Mesenteric fat pad (tissue), 1 donor: Measurements from ENCODE around the gene DMBT1. TPM values are rescaled to one million over a fixed set of nuclear protein-coding genes. Genes with fewer than 3 reads are reported as not detected.

Experiments
- DNase-seq: peaks from one replicate; pipeline ENCODE4 v3.0.0-alpha.2; 2020; ENCODE audit warnings: low spot score
- long read RNA-seq: library from polyadenylated mRNA; unstranded; transcript quantifications from one replicate; pipeline ENCODE4 v2.0.0, GENCODE V29; 2020
- total RNA-seq: library from RNA; stranded (reverse); fragmentation: NEBNext Ultra II Directional; extraction: Animal tissue kit (Norgen Biotek cat#: 25700); gene quantifications from one replicate; pipeline ENCODE4 v1.2.1, GENCODE V29; 2021
- donor health status: DM: yes; HTN: yes; CAD: no.

The DMBT1 gene
- total RNA-seq = 1.2 TPM
- long read RNA-seq, partial matches to known transcripts = 1 of 1 reads
- long read RNA-seq, other reads (novel, unspliced or antisense) = 0 of 1 reads

DNA sequence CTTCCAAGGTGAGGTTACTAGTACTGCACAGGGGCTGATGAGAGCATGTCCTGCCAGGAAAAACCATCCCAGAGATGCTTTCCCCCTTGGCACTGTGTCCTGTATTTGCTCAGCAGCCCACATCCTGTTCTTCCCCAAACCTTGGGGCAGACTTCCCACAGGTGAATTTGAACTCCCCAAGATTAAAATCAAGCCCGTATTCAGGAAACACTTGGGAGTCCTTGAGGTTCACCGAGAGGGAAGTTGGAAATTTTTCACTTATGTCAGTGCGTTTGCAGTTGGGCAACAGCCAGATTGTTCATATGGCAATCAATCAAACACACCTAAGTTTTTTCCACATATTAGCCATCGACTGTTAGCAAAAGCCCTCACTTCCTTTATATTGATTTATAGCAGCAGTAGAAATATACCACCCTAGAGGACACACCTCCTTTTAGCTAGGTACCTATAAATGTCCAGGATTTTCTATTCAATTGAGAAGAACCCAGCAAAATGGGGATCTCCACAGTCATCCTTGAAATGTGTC lies at the start of gene DMBT1:
Gene DMBT1, plus strand, starts transcription at position 476 of the 526 bp plus-strand sequence. Its CDS starts 17 bp downstream, at position 493.
- DNase-seq = no peak

GRCh38 chr10:122513053-122513452 lies 47.5 kb upstream of the DMBT1 start:
- no peak for DNase-seq

DNA sequence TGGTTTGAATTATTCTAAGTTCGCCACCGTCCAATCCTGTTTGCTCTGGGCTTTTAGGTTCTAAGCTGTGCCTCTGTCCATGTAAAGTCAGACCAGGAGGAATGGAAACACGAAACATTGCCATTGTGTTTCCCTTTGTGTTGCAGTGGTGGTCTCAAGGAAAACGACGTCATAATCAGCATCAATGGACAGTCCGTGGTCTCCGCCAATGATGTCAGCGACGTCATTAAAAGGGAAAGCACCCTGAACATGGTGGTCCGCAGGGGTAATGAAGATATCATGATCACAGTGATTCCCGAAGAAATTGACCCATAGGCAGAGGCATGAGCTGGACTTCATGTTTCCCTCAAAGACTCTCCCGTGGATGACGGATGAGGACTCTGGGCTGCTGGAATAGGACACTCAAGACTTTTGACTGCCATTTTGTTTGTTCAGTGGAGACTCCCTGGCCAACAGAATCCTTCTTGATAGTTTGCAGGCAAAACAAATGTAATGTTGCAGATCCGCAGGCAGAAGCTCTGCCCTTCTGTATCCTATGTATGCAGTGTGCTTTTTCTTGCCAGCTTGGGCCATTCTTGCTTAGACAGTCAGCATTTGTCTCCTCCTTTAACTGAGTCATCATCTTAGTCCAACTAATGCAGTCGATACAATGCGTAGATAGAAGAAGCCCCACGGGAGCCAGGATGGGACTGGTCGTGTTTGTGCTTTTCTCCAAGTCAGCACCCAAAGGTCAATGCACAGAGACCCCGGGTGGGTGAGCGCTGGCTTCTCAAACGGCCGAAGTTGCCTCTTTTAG lies 46.3 kb upstream of the DMBT1 start:
- DNase-seq = no peak

DNA sequence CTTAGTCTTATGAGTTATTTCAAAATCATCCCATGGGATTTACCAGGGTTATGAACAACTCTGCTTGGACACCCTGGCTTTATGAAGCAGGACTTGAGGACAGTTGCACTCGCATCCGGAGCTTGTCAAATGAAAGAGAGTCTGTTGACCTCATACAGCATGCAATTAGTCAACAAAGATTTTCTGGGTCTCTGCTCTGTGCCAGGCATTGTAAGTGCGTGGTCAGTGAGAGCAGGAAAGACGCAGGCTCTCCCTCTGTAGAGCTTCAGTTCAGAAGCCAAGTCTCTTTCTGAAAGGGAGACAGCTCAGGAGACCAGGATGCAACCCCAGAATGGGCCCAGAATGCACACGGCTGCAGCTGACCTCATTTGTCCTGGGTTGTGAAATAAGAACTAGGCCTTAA lies 45.5 kb upstream of the DMBT1 start:
- no peak for DNase-seq

GRCh38 chr10:122515588-122516231 lies 44.8 kb upstream of the DMBT1 start:
- no peak for DNase-seq

GRCh38 chr10:122516734-122517133 lies 43.8 kb upstream of the DMBT1 start:
- no peak for DNase-seq

- DNase-seq = no peak
Observed at GRCh38 chr10:122519144-122519543, 41.4 kb upstream of the DMBT1 start.

- DNase-seq = no peak
Observed at GRCh38 chr10:122519873-122520272, 40.7 kb upstream of the DMBT1 start.

- no peak for DNase-seq
Observed at GRCh38 chr10:122521011-122521410, 39.5 kb upstream of the DMBT1 start.

DNA sequence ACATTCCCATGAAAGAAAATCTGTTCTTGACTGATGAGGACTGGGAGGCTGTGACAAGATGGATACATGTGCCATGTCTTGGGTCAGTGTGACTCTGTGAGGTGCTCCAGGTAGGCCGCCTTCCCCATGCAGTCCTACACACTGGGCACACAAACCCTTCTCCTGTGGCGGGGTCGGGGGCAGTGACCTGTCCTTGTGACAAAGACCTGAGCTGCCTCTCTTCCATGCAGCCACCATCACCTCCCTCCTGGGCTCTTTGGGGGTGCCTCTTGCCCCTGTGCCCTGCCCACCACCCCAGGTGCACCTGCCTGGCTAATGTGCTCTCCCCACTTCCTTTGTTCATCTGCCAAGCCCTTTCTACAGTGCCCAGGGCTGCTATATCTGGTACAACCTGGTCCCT lies 35.7 kb upstream of the DMBT1 start:
- DNase-seq = no peak

DNA sequence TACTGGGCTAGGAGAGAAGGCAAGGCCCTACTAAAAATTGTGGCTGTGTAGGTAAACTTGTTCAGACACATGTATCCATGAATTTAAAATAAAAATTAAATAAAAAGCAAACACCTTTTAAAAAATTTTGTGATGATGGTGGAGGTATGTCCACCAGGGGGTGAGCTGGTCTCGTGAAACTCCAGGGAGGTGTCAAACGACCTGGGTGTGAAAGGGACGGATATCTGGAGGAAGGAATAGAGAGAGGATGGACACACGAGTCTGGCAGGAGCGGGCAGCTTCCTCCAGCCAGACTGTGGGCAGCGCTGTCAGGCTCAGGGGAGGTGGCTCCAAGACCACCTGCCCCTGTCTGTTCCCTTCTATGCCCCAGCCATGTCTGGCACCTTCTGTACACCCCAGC lies 34.8 kb upstream of the DMBT1 start:
- DNase-seq = no peak

GRCh38 chr10:122526892-122527291 lies 33.7 kb upstream of the DMBT1 start:
- no peak for DNase-seq

- no peak for DNase-seq
Observed at GRCh38 chr10:122530177-122530576, 30.4 kb upstream of the DMBT1 start.

DNA sequence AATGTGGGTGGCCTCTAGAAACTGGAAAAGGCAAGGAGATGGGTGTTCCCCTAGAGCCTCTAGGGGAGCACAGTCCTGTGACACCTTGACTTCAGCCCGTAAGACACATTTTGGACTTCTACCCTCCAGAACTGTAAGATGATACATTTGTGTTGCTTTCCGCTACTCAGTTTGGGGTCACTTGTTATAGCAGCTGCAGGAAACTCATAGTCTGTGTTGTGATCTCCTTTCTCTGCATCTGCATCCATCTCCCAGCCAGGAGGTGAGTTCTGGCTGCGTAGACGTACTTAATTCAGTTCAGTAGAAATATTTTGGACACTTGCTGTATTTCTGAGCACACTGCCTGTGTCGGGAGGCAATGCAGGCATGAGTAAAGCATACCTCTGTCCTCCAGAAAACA lies 29.3 kb upstream of the DMBT1 start:
- no peak for DNase-seq

- no peak for DNase-seq
Observed at GRCh38 chr10:122531939-122532338, 28.6 kb upstream of the DMBT1 start.

GRCh38 chr10:122532601-122533296 lies 27.8 kb upstream of the DMBT1 start:
- no peak for DNase-seq

DNA sequence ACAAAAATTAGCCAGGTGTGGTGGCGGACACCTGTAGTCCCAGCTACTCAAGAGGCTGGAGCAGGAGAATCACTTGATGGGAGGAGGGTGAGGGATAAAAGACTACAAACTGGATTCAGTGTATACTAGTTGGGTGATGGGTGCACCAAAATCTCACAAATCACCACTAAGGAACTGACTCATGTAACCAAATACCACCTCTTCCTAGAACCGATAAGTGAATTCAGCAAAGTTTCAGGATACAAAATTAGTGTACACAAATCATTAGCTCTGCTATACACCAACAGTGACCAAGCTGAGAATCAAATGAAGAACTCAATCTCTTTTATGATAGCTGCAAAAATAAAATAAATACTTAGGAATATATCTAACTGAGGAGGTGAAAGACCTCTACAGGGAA lies 23.0 kb upstream of the DMBT1 start:
- no peak for DNase-seq

- DNase-seq = no peak
Observed at GRCh38 chr10:122541541-122542002, 19.0 kb upstream of the DMBT1 start.

DNA sequence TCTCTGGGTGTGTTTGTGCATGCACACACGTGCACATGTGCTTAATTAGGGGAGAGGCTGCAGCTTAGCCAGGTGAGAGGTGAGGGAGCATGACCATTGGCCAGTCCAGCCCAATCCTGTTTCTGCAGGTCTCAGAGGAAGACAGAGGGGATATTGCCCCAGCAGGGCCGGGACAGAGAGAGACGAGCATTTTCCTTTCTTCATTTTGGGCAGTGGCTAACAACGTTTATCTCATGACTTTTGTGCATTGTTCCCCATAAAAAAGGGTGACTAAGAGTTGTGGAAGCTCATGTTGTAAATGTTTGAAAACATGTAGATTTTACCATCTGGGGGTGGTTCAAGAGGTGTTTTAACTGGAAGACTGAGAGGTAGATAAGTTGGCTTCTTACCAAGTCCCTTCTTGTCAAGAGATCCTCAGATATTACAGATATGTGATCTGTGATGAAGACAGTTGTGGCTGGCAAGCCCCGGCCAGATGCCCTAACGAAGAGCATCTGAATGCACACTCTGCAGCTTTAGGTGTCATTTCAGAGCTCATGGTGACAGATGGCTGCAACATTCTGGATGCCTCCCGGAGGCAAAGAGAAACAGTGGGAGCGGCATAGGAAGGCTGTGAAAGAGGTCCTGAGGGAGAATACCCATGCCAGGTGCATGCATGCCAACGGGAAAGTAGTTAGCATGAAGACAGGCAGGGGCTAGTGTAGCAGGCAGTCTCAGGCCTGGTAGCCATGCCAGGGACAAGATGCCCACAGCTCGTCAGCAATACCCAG lies 16.7 kb upstream of the DMBT1 start:
- DNase-seq = no peak

GRCh38 chr10:122544493-122544892 lies 16.1 kb upstream of the DMBT1 start:
- no peak for DNase-seq

- DNase-seq = no peak
Observed at GRCh38 chr10:122546242-122546641, 14.3 kb upstream of the DMBT1 start.
